Measurements from ENCODE around the gene RTTN. TPM values are rescaled to one million over a fixed set of nuclear protein-coding genes. Genes with fewer than 3 reads are reported as not detected.

RTTN gene
- total RNA-seq, 1 experiment from 2014 or later = 16.9 TPM

- Histone ChIP-seq H3K27ac (ENCODE audit: low read length) (no peak overlapping the region), H3K36me3 (ENCODE audit: control insufficient read depth, insufficient read depth, low read length) (no peaks in the 10 kb centered on the region), H3K9me3 (ENCODE audit: control insufficient read depth, insufficient read depth, low read depth, low read length) (no peaks in the 10 kb centered on the region), H3K27me3 (ENCODE audit: control insufficient read depth, insufficient read depth, low read length) (no peaks in the 10 kb centered on the region), H3K4me1 (ENCODE audit: control insufficient read depth, insufficient read depth, low read length) (no peaks in the 10 kb centered on the region), H3K4me3 (ENCODE audit: low read depth in 2 of 2, low read length in 2 of 2) (no peak overlapping the region)
- ATAC-seq (no peak), DNase-seq (ENCODE audit: low read depth, low spot score) (no peak)
- intact Hi-C loops (cut with micrococcal nuclease; ENCODE audit: unreplicated experiment) = no loop called here
- ChIA-PET CTCF (no interaction called here), POLR2A (no interaction called here)
- TF ChIP-seq CTCF (IDR thresholded peaks at IDR 0.05) = no peak
- no peak for TF ChIP-seq SIN3A (IDR thresholded peaks at IDR 0.05; ENCODE audit: borderline replicate concordance, insufficient read depth, low read depth, low read length)
- no peak for TF ChIP-seq POLR2AphosphoS5 (IDR thresholded peaks at IDR 0.05; ENCODE audit: low read depth, low read length)
- TF ChIP-seq REST (IDR thresholded peaks at IDR 0.05; ENCODE audit: insufficient read depth in 1 of 2, low read depth in 2 of 2, low read length in 1 of 2) = no peak
- TF ChIP-seq TCF7L2 (IDR thresholded peaks at IDR 0.05; ENCODE audit: low read depth, low read length) = no peak
- BruUV-seq (replicated peaks) = no TSS peak
- in situ Hi-C loops (cut with HindIII; ENCODE audit: low pct_unique_long_range_greater_than_20kb, low sequenced_read_pairs) = no loop called here
These were observed 243.8 kb downstream of the RTTN start for GRCh38 chr18:69961718-69962117.

GRCh38 chr18:69958422-69958821 lies 247.1 kb downstream of the RTTN start:
- Histone ChIP-seq H3K4me3 (ENCODE audit: low read depth in 2 of 2, low read length in 2 of 2) (no peak overlapping the region), H3K9me3 (ENCODE audit: control insufficient read depth, insufficient read depth, low read depth, low read length) (no peaks in the 10 kb centered on the region), H3K4me1 (ENCODE audit: control insufficient read depth, insufficient read depth, low read length) (no peaks in the 10 kb centered on the region), H3K27ac (ENCODE audit: low read length) (no peak overlapping the region), H3K36me3 (ENCODE audit: control insufficient read depth, insufficient read depth, low read length) (no peaks in the 10 kb centered on the region), H3K27me3 (ENCODE audit: control insufficient read depth, insufficient read depth, low read length) (no peaks in the 10 kb centered on the region)
- no TSS peak for BruUV-seq (replicated peaks)
- ATAC-seq = no peak
- DNase-seq (ENCODE audit: low read depth, low spot score) = no peak
- intact Hi-C loops (cut with micrococcal nuclease; ENCODE audit: unreplicated experiment) = no loop called here
- in situ Hi-C loops (cut with HindIII; ENCODE audit: low pct_unique_long_range_greater_than_20kb, low sequenced_read_pairs) = no loop called here
- CTCF ChIA-PET = interaction anchor here (0.7 kb wide), 1 partner anchor 76 kb away, joined by 4 read pairs; no protein-coding TSS in a partner anchor
- POLR2A ChIA-PET = interaction anchor here (0.6 kb wide), 1 partner anchor 837 kb away, joined by 14 read pairs; no protein-coding TSS in a partner anchor
- TF ChIP-seq REST (IDR thresholded peaks at IDR 0.05; ENCODE audit: insufficient read depth in 1 of 2, low read depth in 2 of 2, low read length in 1 of 2) = no peak
- no peak for TF ChIP-seq CTCF (IDR thresholded peaks at IDR 0.05)
- no peak for TF ChIP-seq POLR2AphosphoS5 (IDR thresholded peaks at IDR 0.05; ENCODE audit: low read depth, low read length)
- no peak for TF ChIP-seq SIN3A (IDR thresholded peaks at IDR 0.05; ENCODE audit: borderline replicate concordance, insufficient read depth, low read depth, low read length)
- no peak for TF ChIP-seq TCF7L2 (IDR thresholded peaks at IDR 0.05; ENCODE audit: low read depth, low read length)
